NCI-H2107 treated with DMSO at 0.1 percent for 48 hours (cell line): ENCODE results near the gene KIFC1.

Experiments used
- DNase-seq: peaks from one replicate; lab custom pipeline; 2025; ENCODE audit not compliant: unreplicated experiment; lab: John Stamatoyannopoulos, UW

KIFC1 gene

DNA sequence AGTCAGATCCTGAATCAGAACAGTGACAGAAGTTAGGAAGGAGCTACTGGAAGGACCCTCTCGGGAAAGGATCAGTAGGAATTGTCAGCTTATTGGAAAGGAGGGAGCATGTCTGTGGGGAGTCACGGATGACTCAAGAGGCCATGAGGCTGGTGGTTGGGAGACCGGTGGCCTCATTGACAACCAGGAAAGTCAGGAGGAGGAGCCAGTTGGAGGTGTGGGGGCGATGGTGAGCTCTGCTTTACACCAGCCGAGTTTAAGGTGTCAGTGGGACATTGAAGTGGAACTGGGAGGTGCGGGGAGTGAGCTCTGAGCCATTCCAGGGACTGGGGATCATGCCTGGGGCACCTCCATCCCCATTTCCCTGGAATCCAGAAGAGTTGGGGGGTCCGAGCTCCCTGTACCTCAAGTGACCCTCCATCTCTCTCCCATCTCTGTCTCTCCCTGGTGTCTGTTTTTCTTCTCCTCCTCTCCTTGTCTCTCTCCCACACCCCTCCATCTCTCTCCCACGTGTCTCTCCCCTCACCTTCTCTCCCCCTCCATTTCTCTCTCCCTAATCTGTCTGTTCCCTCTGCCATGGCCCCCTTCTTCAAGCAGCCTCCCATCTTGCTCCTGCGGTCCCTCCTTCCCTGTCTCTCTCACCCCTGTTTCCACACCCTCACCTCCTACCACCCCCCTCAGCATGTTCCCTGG is 48.5 kb downstream of the KIFC1 start:
- no peak for DNase-seq

DNA sequence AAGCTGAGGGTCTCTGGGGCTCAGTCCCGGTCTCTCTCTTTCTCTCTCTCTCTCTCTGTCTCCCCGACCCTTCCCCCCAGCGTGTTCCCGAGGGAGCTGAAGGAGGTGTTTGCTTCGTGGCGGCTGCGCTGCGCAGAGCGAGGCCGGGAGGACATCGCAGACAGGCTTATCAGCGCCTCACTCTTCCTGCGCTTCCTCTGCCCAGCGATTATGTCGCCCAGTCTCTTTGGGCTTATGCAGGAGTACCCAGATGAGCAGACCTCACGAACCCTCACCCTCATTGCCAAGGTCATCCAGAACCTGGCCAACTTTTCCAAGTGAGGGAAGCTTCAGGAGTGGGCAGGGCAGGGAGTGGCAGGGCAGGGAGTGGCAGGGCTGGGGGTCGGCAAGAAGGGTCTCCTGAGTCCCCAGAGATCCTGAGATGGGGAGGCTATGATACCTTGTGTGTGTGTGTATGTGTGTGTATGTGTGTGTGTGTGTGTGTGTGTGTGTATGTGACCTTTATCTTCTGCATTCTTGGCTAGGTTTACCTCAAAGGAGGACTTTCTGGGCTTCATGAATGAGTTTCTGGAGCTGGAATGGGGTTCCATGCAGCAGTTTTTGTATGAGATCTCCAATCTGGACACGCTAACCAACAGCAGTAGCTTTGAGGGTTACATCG is 49.2 kb downstream of the KIFC1 start:
- DNase-seq = no peak

DNA sequence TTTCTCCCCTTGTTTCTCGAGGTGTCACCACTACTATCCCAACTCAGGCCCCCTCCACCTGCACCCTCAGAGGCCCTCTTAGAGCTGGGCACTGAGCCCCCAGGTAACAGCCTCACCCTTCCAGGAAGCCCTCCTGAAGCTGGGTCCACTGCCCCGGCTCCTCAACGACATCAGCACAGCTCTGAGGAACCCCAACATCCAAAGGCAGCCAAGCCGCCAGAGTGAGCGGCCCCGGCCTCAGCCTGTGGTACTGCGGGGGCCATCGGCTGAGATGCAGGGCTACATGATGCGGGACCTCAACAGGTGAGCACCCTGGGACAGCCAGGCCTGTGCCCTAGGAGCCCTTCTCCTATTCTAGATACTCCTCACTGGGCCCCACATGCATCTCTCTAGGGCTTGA is 49.8 kb downstream of the KIFC1 start:
- DNase-seq = no peak

DNA sequence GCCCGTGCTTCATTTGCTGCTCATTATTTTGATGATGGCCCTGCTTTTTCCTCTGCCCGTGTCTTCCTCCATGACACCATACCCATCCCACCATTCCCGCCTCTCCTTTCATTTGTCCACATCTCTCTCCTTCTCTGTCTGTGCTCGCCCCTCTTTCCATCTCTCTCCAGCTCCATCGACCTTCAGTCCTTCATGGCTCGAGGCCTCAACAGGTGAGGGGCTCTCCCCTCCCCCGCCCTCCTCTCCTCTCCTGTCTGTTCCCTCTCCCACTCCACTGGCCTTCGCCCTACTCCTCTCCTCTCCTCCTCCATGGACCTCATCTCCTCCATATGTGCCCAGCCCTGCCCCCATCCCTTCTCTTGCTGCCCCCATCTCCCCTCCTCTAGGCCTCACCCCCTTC is 50.7 kb downstream of the KIFC1 start:
- DNase-seq = no peak

DNA sequence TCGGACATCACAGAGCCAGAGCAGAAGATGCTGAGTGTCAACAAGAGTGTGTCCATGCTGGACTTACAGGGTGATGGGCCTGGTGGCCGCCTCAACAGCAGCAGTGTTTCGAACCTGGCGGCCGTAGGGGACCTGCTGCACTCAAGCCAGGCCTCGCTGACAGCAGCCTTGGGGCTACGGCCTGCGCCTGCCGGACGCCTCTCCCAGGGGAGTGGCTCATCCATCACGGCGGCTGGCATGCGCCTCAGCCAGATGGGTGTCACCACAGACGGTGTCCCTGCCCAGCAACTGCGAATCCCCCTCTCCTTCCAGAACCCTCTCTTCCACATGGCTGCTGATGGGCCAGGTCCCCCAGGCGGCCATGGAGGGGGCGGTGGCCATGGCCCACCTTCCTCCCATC is 51.4 kb downstream of the KIFC1 start:
- DNase-seq = no peak

- DNase-seq = no peak
Measured at GRCh38 chr6:33443619-33444504, 52.2 kb downstream of the KIFC1 start.

- no peak for DNase-seq
Measured at GRCh38 chr6:33445119-33445603, 53.5 kb downstream of the KIFC1 start.

- DNase-seq = no peak
Measured at GRCh38 chr6:33446356-33446755, 54.7 kb downstream of the KIFC1 start.

DNA sequence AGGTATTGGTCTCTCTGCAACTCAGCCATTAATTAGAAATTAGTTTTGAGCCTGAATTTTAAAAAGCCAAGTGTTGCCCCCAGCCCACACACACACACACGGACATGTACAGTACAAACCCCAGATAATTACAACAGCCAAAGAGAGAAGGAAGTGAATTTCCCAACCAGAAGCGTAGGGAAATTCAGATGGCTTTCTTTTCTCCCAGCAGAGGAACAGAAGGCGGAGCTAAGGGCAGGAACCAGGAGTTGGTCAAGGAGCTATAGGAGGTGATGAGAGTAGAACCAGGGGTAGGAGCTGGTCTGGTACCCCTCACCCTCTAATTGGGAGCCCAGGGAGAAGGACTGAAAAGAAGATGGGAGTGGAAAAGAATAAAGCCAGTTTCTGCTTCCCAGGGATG is 58.8 kb downstream of the KIFC1 start:
- DNase-seq = no peak

- DNase-seq = no peak
Measured at GRCh38 chr6:33451606-33452005, 60.0 kb downstream of the KIFC1 start.

- DNase-seq = no peak
Measured at GRCh38 chr6:33452496-33452895, 60.9 kb downstream of the KIFC1 start.

- no peak for DNase-seq
Measured at GRCh38 chr6:33453393-33454008, 61.9 kb downstream of the KIFC1 start.

- DNase-seq = peak; percentile 68
Measured at GRCh38 chr6:33454009-33454946, 62.7 kb downstream of the KIFC1 start, which contains the start of gene ZBTB9. ZBTB9 (plus strand) TSS chr6:33454576; CDS start chr6:33455101, 525 bp downstream.

- DNase-seq = no peak
Measured at GRCh38 chr6:33455051-33455450, 63.4 kb downstream of the KIFC1 start.

DNA sequence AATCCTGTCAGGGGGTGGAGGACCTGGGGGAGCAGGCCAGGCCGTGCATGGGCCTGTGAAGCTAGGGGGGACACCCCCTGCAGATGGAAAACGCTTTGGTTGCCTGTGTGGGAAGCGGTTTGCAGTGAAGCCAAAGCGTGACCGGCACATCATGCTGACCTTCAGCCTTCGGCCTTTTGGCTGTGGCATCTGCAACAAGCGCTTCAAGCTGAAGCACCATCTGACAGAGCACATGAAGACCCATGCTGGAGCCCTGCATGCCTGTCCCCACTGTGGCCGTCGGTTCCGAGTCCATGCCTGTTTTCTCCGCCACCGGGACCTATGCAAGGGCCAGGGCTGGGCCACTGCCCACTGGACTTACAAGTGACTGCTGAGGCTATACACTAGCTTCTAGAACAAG is 64.5 kb downstream of the KIFC1 start:
- no peak for DNase-seq

- no peak for DNase-seq
Measured at GRCh38 chr6:33458676-33459075, 67.1 kb downstream of the KIFC1 start.

DNA sequence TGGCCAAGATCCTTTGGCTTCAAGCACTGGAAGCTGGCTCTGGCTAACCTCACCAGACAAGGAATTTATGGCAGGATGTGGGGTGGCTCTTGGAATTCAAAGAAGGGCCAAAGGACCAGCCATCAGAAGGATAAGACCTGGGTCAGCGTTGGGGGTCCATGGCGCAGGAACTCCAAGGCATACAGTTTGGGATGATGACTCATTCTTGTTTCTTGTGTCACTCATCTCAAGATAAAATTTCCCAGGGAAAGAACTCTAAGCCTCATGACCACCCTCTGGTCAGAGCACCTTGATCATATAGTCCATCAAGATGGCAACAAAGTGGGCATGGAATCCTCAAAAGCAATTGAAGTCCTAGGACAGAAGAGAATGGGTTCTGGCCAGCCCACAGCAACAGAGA is 67.6 kb downstream of the KIFC1 start:
- DNase-seq = no peak
